GM19397 (cell line): ENCODE measurements around the gene CNOT6L.

Experiments
- ATAC-seq: cut with Tn5 transposase; IDR thresholded peaks from one replicate; pipeline ENCODE4 v1.9.1; 2021; ENCODE audit warnings: mild to moderate bottlenecking, moderate library complexity; ENCODE audit not compliant: unreplicated experiment

Gene CNOT6L

DNA sequence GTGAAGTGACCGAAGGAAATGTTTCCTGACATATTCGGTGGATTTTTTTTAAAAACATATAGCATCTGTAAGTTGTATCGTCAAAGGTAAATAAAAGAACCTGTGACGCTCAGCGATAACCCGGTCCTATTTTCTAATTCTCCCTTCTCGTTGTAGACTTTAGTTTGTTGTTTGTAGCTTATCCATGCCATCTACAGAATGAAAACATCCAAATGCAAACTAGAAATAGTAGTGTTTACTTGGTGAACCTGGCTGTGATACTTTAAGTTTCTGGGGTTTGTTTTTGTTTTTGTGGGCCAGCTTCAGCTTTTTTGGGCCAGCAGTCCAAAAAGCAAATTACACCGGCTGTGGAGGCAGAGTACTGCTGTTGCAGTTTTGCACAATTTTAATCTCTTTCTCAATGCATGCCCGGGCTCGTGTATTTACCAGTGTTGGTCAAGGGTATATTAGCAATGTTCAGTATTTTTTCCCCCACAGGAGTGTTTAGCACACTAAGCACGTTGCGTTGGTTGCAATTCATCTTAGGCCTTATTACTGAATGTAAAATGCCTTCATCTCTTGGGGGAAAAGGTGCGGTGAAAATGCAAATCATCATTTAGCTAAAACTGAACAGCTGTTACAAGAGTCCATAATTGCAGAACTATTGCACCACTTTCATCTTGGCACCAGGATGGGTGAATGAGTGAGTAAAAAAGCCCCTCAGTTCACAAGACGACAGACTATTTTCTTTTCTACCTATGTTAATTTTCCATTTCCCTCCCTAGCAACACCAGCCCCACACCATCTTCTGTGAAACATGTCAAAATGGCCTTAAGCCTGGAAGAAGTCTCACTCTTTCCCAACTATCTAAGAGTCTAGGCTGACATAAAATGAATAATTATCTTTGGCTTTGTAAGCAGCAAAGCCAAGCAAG is 1.7 kb upstream of the CNOT6L start:
- no peak for ATAC-seq

DNA sequence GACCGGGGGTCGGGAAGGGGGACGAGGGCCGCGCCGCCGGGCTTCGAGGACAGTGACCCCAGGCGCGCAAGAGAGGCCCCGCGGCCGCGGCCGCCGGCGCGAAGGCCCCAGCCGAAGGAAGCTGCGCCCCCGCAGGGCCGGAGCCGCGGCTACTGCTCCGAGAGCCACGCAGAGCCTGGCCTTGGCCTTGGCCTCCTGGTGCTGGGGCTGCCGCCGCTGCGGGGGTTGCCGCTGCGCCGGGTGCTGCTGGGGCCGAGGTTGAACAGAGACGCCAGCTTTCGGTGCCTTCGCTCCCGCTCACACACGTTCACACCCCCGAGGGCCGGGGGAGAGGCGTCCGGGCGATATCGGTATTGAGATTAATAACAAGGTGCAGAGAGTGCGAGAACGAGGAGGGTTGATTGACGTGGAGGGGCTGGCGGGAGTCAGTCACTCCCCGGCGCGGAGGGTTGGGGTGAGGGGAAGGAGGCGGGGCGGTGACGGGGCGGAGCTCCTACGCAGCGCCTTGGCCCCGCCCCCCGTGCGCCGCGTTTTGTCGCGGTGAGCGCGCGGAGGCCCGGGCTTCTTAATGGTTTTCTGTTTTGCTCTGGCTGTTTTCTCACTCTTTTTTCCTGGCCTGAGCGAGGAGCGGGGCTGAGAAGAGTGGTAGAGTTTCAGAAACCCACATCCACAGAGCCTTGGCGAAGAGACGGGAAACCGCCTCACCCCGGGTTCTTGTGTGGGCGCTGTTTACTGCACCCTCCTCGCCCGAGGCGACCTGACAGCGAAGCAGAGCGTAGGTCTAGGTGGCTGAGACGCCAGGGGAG is 878 bp upstream of the CNOT6L start:
- peak; percentile 79 for ATAC-seq

DNA sequence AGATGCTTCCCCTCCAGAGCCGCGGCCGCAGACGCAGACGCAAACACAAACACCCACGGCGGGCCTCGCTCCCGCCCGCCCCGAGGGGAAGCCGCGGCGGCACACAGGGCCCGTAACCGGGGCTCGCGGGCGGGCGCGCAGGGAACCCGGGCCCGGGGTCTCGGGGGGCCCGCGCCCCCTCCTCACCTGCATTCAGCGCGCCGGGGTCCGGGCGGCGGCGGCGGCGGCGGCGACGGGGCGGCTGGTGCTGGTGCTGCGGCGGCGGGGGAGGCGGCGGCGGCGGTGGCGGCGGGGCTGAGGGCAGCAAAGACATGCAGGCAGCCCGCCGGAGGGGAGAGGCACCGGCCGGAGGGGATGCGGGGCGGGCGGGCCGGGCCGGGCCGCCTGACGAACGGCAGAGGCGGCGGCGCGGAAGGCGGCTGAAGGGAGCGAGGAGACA is 255 bp upstream of the CNOT6L start:
- peak; percentile 23 for ATAC-seq

- no peak for ATAC-seq
These were observed 1.0 kb downstream of the CNOT6L start for GRCh38 chr4:77818073-77818601.

GRCh38 chr4:77817304-77818072 is 1.7 kb downstream of the CNOT6L start:
- ATAC-seq: no peak

GRCh38 chr4:77816546-77816945 is 2.6 kb downstream of the CNOT6L start:
- no peak for ATAC-seq

DNA sequence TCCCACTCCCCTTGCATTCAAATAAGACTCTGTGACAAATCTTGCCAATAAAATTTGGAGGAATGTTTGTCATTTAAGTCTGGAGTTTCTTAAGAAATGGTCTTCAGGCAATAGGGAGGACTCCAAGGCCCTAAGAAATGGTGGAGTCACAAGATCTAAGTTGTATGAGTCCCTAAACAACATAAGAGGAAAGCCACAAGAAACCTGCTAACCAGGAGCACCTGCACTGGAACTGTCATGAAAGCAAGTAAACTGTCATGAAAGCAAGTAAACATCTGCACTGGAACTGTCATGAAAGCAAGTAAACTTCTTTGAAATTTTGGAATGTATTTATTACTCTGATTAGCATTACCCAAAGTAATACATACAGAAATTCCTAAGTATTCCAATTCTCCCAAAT is 3.5 kb downstream of the CNOT6L start:
- no peak for ATAC-seq

- no peak for ATAC-seq
These were observed 13.3 kb downstream of the CNOT6L start for GRCh38 chr4:77805840-77806239.

DNA sequence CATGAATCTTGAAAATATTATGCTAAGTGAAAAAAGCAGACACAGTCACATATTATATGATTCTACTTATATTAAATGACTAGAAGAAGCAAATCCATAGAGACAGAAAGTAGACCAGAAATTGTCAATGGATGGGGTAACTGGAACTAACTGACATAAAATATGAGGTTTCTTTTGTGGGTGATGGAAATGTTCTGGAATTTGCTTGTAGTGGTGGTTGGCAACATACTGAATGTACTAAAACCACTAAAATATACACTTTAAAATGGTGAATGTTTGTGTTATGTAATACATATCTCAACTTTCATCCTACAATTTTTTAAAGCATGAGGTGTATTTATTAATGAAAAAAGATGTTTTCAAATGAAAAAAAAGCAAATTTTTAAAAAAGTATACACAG is 14.7 kb downstream of the CNOT6L start:
- ATAC-seq: no peak

DNA sequence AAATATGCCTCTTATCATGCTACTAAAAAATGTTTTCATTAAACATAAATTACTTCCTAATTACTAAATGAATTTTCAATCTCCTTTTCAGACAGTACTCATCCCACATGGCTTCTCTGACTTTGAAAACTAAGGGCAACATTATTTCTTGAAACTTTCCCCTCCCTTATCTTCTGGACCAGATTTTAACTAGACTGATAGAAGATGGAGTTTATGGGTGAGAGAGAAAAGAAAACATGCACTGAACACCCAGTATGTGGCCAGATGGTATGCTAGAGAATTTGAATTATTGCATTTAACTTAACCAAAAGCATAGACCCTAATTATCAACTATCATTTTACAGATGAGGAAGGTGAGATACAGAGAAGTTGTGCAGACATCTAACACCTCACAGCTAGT is 16.8 kb downstream of the CNOT6L start:
- no peak for ATAC-seq

- ATAC-seq: no peak
These were observed 17.9 kb downstream of the CNOT6L start for GRCh38 chr4:77801260-77801608.

- ATAC-seq: no peak
These were observed 18.5 kb downstream of the CNOT6L start for GRCh38 chr4:77800483-77801259.

- no peak for ATAC-seq
These were observed 19.1 kb downstream of the CNOT6L start for GRCh38 chr4:77800077-77800476.

DNA sequence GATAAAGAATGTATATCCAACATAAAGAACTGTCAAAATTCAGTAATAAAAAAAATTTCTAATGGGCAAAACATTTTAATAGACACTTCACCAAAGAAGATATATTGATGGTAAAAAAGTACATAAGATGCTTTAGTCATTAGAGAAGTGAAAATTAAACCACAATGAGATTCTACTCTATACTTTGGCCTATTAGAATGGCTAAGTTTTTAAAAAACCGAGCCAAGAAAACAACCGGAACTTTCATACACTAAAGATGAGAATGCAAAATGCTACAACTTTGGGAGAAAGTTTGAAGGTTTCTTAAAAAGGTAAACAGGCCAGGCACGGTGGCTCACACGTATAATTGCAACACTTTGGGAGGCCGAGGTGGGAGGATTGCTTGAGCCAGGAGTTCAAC is 20.8 kb downstream of the CNOT6L start:
- ATAC-seq: no peak

GRCh38 chr4:77797239-77797638 is 21.9 kb downstream of the CNOT6L start:
- ATAC-seq: no peak

DNA sequence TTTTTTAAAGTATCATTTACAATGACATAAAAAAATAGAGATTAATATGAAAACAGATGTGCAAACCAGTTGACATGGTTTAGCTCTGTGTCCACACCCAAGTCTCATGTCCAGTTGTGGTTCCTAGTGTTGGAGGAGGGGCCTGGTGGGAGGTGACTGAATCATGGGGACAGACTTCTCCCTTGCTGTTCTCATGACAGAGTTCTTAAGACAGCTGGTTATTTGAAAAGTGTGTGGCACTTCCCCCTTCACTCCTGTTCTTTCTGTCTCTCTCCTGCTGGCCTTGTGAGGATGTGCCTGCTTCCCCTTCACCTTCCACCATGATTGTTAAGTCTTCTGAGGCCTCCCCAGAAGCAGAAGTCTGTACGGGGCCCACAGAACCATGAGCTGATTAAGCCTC is 23.8 kb downstream of the CNOT6L start:
- no peak for ATAC-seq

DNA sequence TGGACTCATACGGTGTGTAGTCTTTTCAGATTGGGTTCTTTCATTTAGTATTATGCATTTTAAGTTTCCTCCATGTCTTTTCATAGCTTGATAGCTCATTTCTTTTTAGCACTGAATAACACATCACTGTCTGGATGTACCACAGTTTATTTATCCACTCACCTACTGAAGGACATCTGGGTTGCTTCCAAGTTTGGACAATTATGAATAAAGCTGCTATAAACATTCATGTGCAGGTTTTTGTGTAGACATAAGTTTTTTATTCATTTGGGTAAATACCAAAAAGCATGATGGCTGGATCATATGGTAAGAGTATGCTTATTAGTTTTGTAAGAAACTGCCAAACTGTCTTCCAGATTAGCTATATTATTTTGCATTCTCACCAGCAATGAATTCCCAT is 29.0 kb downstream of the CNOT6L start:
- ATAC-seq: no peak

- ATAC-seq: no peak
These were observed 30.2 kb downstream of the CNOT6L start for GRCh38 chr4:77788990-77789389.

DNA sequence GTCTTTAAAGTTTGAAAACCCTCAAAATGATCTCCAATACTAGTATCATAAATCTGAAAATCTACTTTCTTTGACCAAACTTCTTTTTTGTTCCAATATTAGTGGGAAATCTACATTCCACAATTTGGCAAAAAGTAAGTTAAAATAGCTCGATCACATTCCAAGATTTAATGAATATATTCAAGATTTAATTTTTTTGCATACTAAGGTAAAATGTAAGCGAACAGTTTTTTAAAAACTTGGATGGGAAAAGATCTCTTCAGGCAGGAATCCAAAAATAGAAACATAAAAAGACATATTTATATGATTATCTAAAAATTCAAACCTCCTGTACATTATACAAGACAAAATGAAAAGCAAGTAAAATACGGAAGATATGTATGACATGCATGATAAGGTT is 31.2 kb downstream of the CNOT6L start:
- ATAC-seq: no peak

GRCh38 chr4:77785669-77786068 is 33.5 kb downstream of the CNOT6L start:
- no peak for ATAC-seq
